Mononuclear cell (primary cell): ENCODE measurements around the gene TWF2. TPM values are rescaled to one million over a fixed set of nuclear protein-coding genes. Genes with fewer than 3 reads are reported as not detected.
A peak's percentile ranks its signal among the peaks of the same experiment; 100 is the strongest.

ENCODE experiments used
- H3K27me3 ChIP-seq: 2 replicates; pipeline ENCODE4 v1.6.0; 2011; ENCODE audit warnings: low read length, control low read depth; ENCODE audit not compliant: insufficient read depth
- H3K4me1 ChIP-seq: 2 replicates; pipeline ENCODE4 v1.5.1; 2011; ENCODE audit warnings: mild to moderate bottlenecking, low read length, control low read depth; ENCODE audit not compliant: insufficient read depth
- H3K4me3 ChIP-seq: 2 replicates; pipeline ENCODE4 v1.5.1; 2011; ENCODE audit warnings: mild to moderate bottlenecking, low read length, moderate library complexity
- H3K9me3 ChIP-seq: 2 replicates; pipeline ENCODE4 v1.5.1; 2011; ENCODE audit warnings: low read depth, mild to moderate bottlenecking, control low read depth, low read length
- total RNA-seq: library from RNA; depleted of rRNA; stranded (reverse); fragments of >200 nt; gene quantifications from one replicate; pipeline ENCODE4 v1.2.3, GENCODE V29; 2012

The TWF2 gene
- total RNA-seq, 1 donor, result 70.5 TPM

GRCh38 chr3:52248165-52248541 lies 9.2 kb upstream of the TWF2 start:
- Histone ChIP-seq H3K9me3 (no peaks in the 10 kb centered on the region), H3K27me3 (no peaks in the 10 kb centered on the region), H3K4me3 (no peak overlapping the region), H3K4me1 (peaks cover 67% of the 10 kb centered on the region)

- no peaks in the 10 kb centered on the region for H3K9me3 ChIP-seq
- peak overlapping the region; percentile 62 for H3K4me3 ChIP-seq
- H3K27me3 ChIP-seq, result no peaks in the 10 kb centered on the region
- H3K4me1 ChIP-seq, result peaks cover 63% of the 10 kb centered on the region
Measured at GRCh38 chr3:52247409-52248164, 8.6 kb upstream of the TWF2 start.

- Histone ChIP-seq H3K9me3 (no peaks in the 10 kb centered on the region), H3K4me3 (peak overlapping the region; percentile 62), H3K27me3 (no peaks in the 10 kb centered on the region), H3K4me1 (peaks cover 56% of the 10 kb centered on the region)
Measured at GRCh38 chr3:52246728-52247408, 7.9 kb upstream of the TWF2 start.

DNA sequence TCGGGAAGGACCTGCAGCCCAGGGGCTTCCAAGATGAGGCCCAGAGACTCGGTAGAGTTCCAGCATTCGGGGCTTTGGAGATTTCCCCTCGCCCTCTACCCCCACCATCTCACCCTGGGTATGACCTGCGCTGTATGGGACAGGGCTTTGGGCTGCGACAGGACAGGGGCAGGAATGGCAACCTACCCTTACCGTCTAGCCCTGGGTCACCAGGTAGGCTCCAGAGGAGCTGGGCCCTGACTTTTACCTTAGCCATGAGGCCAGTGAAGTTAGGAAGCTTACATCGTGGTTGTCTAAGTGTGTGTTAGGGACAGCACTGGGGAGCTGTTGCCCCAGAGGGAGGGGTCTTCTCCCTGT lies 7.3 kb upstream of the TWF2 start:
- peak overlapping the region; percentile 62 for H3K4me3 ChIP-seq

DNA sequence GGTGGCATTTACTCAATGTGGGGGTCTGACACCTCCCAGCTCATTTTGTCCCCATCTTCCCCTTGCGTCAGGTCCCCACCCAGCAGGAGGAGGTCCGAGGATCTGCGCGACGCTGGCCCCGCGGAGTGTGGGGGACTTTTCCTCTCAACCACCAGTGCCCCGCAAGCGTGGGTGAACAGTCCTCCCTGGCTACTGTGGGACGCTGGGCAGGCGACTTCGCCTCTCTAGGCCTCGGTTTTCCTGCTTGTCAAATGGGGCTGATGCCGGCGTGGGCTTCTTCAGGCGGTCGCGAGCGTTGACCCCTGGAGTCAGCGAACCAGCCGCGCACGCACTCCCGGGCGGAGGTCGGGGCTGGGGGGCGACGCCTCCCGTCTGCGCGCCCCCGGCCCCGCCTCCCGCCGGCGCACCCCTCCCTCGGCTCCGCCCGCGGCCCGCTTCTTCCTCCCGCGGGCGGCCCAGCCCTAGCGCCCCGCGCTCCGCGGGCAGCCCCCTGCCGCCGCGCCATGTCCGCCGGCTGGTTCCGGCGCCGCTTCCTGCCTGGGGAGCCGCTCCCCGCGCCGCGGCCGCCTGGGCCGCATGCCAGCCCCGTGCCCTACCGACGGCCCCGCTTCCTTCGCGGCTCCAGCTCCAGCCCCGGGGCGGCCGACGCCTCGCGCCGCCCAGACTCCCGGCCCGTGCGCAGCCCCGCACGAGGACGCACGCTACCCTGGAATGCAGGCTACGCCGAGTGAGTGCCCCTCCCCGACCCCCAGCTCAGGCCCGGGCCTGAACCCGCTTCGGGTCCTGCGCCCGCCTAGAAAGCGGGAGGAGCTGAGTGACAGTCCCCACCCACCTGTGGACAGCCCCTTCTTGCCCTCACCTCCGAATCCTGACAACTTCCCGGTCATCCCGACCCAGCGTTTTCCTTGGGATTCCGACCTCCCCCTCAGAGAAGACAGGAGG lies 6.6 kb upstream of the TWF2 start, which contains the start of gene PPM1M:
Gene PPM1M, plus strand, starts transcription at position 438 of the 942 bp plus-strand sequence. Its CDS starts 66 bp downstream, at position 504.
- Histone ChIP-seq H3K4me3 (peak within 1 kb of the TSS; percentile 62), H3K9me3 (no peaks in the 10 kb centered on the region), H3K27me3 (no peaks in the 10 kb centered on the region), H3K4me1 (peaks cover 59% of the 10 kb centered on the region)

More for the DNA sequence above, 7.3 kb upstream of the TWF2 start:
- H3K4me1 ChIP-seq, result peaks cover 54% of the 10 kb centered on the region
- H3K9me3 ChIP-seq, result no peaks in the 10 kb centered on the region
- no peaks in the 10 kb centered on the region for H3K27me3 ChIP-seq

GRCh38 chr3:52243791-52244628 lies 5.1 kb upstream of the TWF2 start:
- Histone ChIP-seq H3K27me3 (no peaks in the 10 kb centered on the region), H3K4me1 (peaks cover 71% of the 10 kb centered on the region), H3K4me3 (no peak overlapping the region), H3K9me3 (no peaks in the 10 kb centered on the region)

GRCh38 chr3:52242039-52242438 lies 3.1 kb upstream of the TWF2 start:
- Histone ChIP-seq H3K4me1 (peaks cover 76% of the 10 kb centered on the region), H3K4me3 (no peak overlapping the region), H3K9me3 (no peaks in the 10 kb centered on the region)

GRCh38 chr3:52240886-52241370 lies 2.0 kb upstream of the TWF2 start:
- H3K9me3 ChIP-seq, result no peaks in the 10 kb centered on the region
- no peak overlapping the region for H3K4me3 ChIP-seq
- peaks cover 76% of the 10 kb centered on the region for H3K4me1 ChIP-seq
- H3K27me3 ChIP-seq, result no peaks in the 10 kb centered on the region

More at GRCh38 chr3:52242039-52242438, 3.1 kb upstream of the TWF2 start:
- H3K27me3 ChIP-seq, result no peaks in the 10 kb centered on the region

GRCh38 chr3:52240059-52240885 lies 1.3 kb upstream of the TWF2 start:
- no peaks in the 10 kb centered on the region for H3K27me3 ChIP-seq
- peak overlapping the region; percentile 93 for H3K4me3 ChIP-seq
- no peaks in the 10 kb centered on the region for H3K9me3 ChIP-seq
- peaks cover 79% of the 10 kb centered on the region for H3K4me1 ChIP-seq

GRCh38 chr3:52238193-52238760 lies 681 bp downstream of the TWF2 start:
- no peaks in the 10 kb centered on the region for H3K27me3 ChIP-seq
- no peaks in the 10 kb centered on the region for H3K9me3 ChIP-seq
- H3K4me1 ChIP-seq, result peaks cover 73% of the 10 kb centered on the region
- H3K4me3 ChIP-seq, result peak overlapping the region; percentile 93

GRCh38 chr3:52237657-52238172 lies 1.2 kb downstream of the TWF2 start:
- H3K4me1 ChIP-seq, result peaks cover 74% of the 10 kb centered on the region
- no peaks in the 10 kb centered on the region for H3K27me3 ChIP-seq
- H3K9me3 ChIP-seq, result no peaks in the 10 kb centered on the region
- peak overlapping the region; percentile 93 for H3K4me3 ChIP-seq

DNA sequence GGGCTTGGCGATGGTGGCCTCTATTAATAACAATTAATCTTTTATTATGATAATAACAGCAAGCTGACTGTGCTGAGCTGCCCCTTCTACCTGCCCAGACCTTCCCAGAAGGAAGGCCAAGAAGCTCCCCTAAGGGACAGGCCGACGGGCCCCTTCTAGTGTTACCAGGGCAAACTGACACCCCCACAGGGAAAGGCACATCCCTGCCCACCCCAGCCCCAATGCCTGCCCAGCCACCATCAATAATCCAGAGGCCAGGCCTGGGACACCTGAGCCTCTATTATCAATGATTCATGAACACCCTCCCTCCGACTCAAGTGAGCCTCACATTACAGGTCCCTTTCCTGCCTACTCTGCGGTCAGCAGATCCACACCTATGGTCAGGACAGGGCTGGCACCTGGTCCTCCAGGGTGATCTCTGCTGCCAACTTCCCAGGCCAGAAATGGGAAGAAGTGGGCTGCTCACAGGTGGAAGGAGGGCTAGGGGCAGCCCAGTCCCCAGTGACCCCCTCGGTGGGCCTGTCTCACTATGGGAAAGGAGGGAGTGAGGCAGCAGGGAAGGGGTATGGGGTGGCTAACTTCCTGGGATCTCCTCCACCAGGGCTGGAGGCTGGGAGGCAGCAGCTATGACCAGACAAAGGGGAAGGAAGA lies 1.8 kb downstream of the TWF2 start:
- peaks cover 80% of the 10 kb centered on the region for H3K4me1 ChIP-seq
- H3K27me3 ChIP-seq, result no peaks in the 10 kb centered on the region
- no peaks in the 10 kb centered on the region for H3K9me3 ChIP-seq
- peak overlapping the region; percentile 93 for H3K4me3 ChIP-seq
